Sigmoid colon (tissue), 7 donors: ENCODE results near the gene HEPN1. TPM values are rescaled to one million over a fixed set of nuclear protein-coding genes. Genes with fewer than 3 reads are reported as not detected.

Experiments used
- DNase-seq: peaks from one replicate; pipeline ENCODE4 v3.0.0-alpha.2; 2019
- H3K27ac ChIP-seq, 4 donors: fragments of 200-600 bp; sonication (generic); one replicate each; pipeline ENCODE4 v1.5.1; 2016 to 2019; ENCODE audit warnings: mild to moderate bottlenecking in 1 of 4
- H3K27me3 ChIP-seq, 3 donors: fragments of 200-600 bp; sonication (generic); one replicate each; pipeline ENCODE4 v1.5.1; 2019; ENCODE audit warnings: mild to moderate bottlenecking in 1 of 3
- H3K36me3 ChIP-seq, 4 donors: fragments of 200-600 bp; sonication (generic); one replicate each; pipeline ENCODE4 v1.5.1; 2016 to 2019
- H3K4me1 ChIP-seq, 4 donors: fragments of 200-600 bp; sonication (generic); one replicate each; pipeline ENCODE4 v1.5.1; 2017 to 2019
- H3K4me3 ChIP-seq, 4 donors: fragments of 200-600 bp; sonication (generic); one replicate each; pipeline ENCODE4 v1.5.1; 2017 to 2019; ENCODE audit warnings: mild to moderate bottlenecking in 2 of 4, moderate library complexity in 1 of 4
- H3K9me3 ChIP-seq, 4 donors: fragments of 200-600 bp in 3 of 4; sonication (generic) in 3 of 4; one replicate each; pipeline versions ENCODE4 v1.5.1 to v1.6.1; 2013 to 2019
- EP300 ChIP-seq, 4 donors: sonication (generic); formaldehyde crosslinking; IDR thresholded peaks; one replicate each; pipeline ENCODE4 v1.6.1; 2017; ENCODE audit warnings: antibody characterized with exemption in 4 of 4
- POLR2A ChIP-seq, 2 donors: fragments of 450-650 bp; IDR thresholded peaks; one replicate each; pipeline ENCODE4 v1.6.1; 2016; ENCODE audit warnings: antibody characterized with exemption in 2 of 2, mild to moderate bottlenecking in 2 of 2, moderate library complexity in 2 of 2
- POLR2AphosphoS5 ChIP-seq, 4 donors: sonication (generic); formaldehyde crosslinking; IDR thresholded peaks; one replicate each; pipeline ENCODE4 v1.6.1; 2017; ENCODE audit warnings: antibody characterized with exemption in 4 of 4
- WGBS, 2 donors: extraction: QIAGEN DNeasy Blood & Tissue Kit; methylation state at CpG; one replicate each; pipeline ENCODE4 v1.1.7; 2013; 5-methylcytosine and 5-hydroxymethylcytosine counted together
- intact Hi-C: fragments of 100-400 bp; cut with DNase I; formaldehyde crosslinking; loops from one replicate; pipeline ENCODE4 v1.15.1; 2023
- polyA plus RNA-seq, 3 donors: library from polyadenylated mRNA; stranded (reverse); fragments of 200-250 nt; gene quantifications; one replicate each; pipeline ENCODE4 v1.2.3, GENCODE V29; 2013
- total RNA-seq, 4 donors: library from RNA; depleted of rRNA; stranded (reverse); fragments of >200 nt; gene quantifications; one replicate each; pipeline ENCODE4 v1.1.0, GENCODE V29; 2016
- TF ChIP-seq, protein P1 (sequence below), 4 experiments: fragments of 450-650 bp in 3 of 4; fragments of 200-600 bp in 1 of 4; IDR thresholded peaks; one replicate each; pipeline ENCODE4 v1.5.1; 2016 to 2019; ENCODE audit warnings: antibody characterized with exemption in 4 of 4, mild to moderate bottlenecking in 3 of 4, moderate library complexity in 2 of 4
- donor health status: healthy with polysubstance abuse.
- donor health status: Bipolar disorder and iron deficiency.
- donor health status: healthy.

The HEPN1 gene
- total RNA-seq (not detected), polyA plus RNA-seq (under 1 TPM in 1 of 3 donors, not detected in 2; 0.04 TPM)

DNA sequence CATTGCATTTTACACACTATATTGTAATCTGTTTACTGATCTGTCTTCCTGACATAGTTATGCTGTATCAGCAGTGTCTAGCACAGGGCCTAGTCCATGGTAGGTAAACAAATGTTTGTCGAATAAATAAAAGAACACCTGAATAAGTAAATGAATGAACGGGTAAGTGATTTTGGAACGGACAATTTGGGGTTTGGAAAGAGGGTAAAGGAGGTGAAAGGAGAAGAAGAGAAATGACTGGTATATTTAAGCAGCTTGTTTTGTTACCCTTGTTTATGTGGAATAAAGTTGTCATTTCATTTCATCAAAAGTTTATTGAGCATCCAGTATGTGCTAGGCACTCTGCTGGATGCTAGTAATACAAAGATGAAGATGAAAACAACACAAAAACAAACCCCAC lies at the start of gene HEPN1:
Gene HEPN1, plus strand, starts transcription at position 301 of the 400 bp plus-strand sequence.
- H3K27ac ChIP-seq, result no peak within 1 kb of the TSS
- no peak within 1 kb of the TSS for H3K4me3 ChIP-seq
- no peaks in the 10 kb centered on the region for H3K36me3 ChIP-seq
- WGBS, 2 donors, result 73 to 90% methylated on average over 3 of the region's 3 CpGs
- H3K27me3 ChIP-seq, result peaks cover 5 to 12% (median 6%) of the 10 kb centered on the region in 3 donors
- TF ChIP-seq EP300 (IDR thresholded peaks at IDR 0.05), result no peak
- TF ChIP-seq, protein P1, sequence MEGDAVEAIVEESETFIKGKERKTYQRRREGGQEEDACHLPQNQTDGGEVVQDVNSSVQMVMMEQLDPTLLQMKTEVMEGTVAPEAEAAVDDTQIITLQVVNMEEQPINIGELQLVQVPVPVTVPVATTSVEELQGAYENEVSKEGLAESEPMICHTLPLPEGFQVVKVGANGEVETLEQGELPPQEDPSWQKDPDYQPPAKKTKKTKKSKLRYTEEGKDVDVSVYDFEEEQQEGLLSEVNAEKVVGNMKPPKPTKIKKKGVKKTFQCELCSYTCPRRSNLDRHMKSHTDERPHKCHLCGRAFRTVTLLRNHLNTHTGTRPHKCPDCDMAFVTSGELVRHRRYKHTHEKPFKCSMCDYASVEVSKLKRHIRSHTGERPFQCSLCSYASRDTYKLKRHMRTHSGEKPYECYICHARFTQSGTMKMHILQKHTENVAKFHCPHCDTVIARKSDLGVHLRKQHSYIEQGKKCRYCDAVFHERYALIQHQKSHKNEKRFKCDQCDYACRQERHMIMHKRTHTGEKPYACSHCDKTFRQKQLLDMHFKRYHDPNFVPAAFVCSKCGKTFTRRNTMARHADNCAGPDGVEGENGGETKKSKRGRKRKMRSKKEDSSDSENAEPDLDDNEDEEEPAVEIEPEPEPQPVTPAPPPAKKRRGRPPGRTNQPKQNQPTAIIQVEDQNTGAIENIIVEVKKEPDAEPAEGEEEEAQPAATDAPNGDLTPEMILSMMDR (IDR thresholded peaks at IDR 0.05), result no peak
- DNase-seq, result no peak
- H3K9me3 ChIP-seq, result no peaks in the 10 kb centered on the region
- peaks cover 0 to 11% (median 6%) of the 10 kb centered on the region in 4 donors for H3K4me1 ChIP-seq
- intact Hi-C loops, result no loop called here

DNA sequence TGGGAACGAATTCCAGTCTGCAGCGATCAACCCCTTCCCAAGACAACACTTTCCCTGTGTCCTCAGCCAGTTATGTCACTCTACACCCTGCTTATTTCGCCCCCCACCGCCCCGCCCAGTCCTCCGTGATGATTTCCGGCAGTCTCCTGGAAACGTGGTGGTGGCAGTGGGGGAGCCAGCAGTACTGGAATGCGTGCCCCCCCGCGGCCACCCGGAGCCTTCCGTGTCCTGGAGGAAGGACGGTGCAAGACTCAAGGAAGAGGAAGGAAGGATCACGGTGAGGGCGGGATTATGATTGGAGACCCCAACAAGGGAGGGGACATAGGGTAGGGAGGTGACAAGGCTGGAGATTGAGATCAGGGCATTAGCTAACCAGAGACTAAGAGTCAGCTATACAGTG lies 49.7 kb upstream of the HEPN1 start:
- no peak overlapping the region for H3K4me3 ChIP-seq
- 4 to 9% methylated on average over 16 of the region's 16 CpGs for WGBS, 2 donors

DNA sequence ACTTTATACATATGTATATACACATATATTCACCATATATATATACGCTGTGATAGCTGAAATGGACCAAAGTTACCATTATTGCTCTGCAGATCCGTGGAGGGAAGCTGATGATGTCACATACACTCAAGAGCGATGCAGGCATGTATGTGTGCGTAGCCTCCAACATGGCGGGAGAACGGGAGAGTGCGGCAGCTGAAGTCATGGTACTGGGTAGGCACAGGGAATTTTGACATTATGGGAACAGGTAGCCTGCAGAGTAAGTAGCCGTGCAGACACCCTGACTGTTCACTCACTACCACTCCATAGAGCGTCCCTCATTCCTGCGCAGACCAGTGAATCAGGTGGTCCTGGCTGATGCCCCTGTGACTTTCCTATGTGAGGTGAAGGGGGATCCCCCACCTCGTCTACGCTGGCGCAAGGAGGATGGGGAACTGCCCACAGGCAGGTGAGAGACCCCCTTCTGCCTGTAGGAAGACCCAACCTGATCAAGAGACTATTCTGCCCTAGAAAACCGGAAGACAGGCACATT lies 49.1 kb upstream of the HEPN1 start:
- intact Hi-C loops, result loop anchor here (10.0 kb wide), 1 partner anchor 195 kb away; the partner anchor contains the start of genes SIAE and SPA17
- Histone ChIP-seq H3K27me3 (peaks cover 34 to 92% (median 83%) of the 10 kb centered on the region in 3 donors), H3K36me3 (no peaks in the 10 kb centered on the region), H3K27ac (no peak overlapping the region), H3K9me3 (no peaks in the 10 kb centered on the region), H3K4me3 (no peak overlapping the region), H3K4me1 (peaks cover 0 to 29% (median 23%) of the 10 kb centered on the region in 4 donors)
- WGBS, 2 donors, result 64 to 67% methylated on average over 14 of the region's 14 CpGs
- TF ChIP-seq POLR2AphosphoS5 (IDR thresholded peaks at IDR 0.05) (no peak), EP300 (IDR thresholded peaks at IDR 0.05) (no peak), POLR2A (IDR thresholded peaks at IDR 0.05) (no peak)
- TF ChIP-seq, protein P1 (IDR thresholded peaks at IDR 0.05), result no peak
- DNase-seq, result peak; percentile 17

More for the DNA sequence above, 49.7 kb upstream of the HEPN1 start:
- Histone ChIP-seq H3K36me3 (no peaks in the 10 kb centered on the region), H3K4me1 (peaks cover 0 to 33% (median 27%) of the 10 kb centered on the region in 4 donors), H3K27me3 (peaks cover 40 to 98% (median 89%) of the 10 kb centered on the region in 3 donors), H3K27ac (no peak overlapping the region), H3K9me3 (no peaks in the 10 kb centered on the region)
- TF ChIP-seq EP300 (IDR thresholded peaks at IDR 0.05) (no peak), POLR2AphosphoS5 (IDR thresholded peaks at IDR 0.05) (no peak), POLR2A (IDR thresholded peaks at IDR 0.05) (no peak)
- TF ChIP-seq, protein P1 (IDR thresholded peaks at IDR 0.05), result no peak
- DNase-seq, result peak; percentile 27
- intact Hi-C loops, result no loop called here

DNA sequence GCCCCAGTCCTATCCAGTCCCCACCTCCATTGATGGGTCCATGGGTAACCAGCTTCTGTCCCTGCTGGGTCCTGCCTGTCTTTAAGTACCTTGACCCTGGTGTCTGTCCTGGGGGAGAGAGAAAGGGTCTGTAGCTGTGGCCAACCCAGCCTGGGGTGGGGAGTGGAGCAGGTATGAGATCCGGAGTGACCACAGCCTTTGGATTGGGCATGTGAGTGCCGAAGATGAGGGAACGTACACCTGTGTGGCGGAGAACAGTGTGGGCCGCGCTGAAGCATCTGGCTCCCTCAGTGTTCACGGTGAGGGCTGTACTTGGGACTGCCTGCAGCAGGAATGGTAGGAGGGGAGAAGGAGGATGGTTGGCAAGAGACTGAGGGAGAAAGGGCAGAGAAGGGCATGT lies 48.6 kb upstream of the HEPN1 start:
- Histone ChIP-seq H3K36me3 (no peaks in the 10 kb centered on the region), H3K9me3 (no peaks in the 10 kb centered on the region), H3K27ac (no peak overlapping the region), H3K4me1 (peaks cover 0 to 24% (median 18%) of the 10 kb centered on the region in 4 donors), H3K4me3 (no peak overlapping the region), H3K27me3 (peaks cover 29 to 87% (median 78%) of the 10 kb centered on the region in 3 donors)
- intact Hi-C loops, result loop anchor here (10.0 kb wide), 1 partner anchor 196 kb away; the partner anchor contains the start of genes SIAE and SPA17
- WGBS, 2 donors, result 65 to 66% methylated on average over 7 of the region's 7 CpGs
- DNase-seq, result peak; percentile 48
- no peak for TF ChIP-seq POLR2AphosphoS5 (IDR thresholded peaks at IDR 0.05)
- TF ChIP-seq POLR2A (IDR thresholded peaks at IDR 0.05), result no peak
- TF ChIP-seq, protein P1 (IDR thresholded peaks at IDR 0.05), result no peak
- TF ChIP-seq EP300 (IDR thresholded peaks at IDR 0.05), result no peak
